NCI-H1436 treated with DMSO at 0.1 percent for 48 hours (cell line): ENCODE results near the gene NEK6.

ENCODE experiments used
- DNase-seq: peaks from one replicate; lab custom pipeline; 2025; lab: John Stamatoyannopoulos, UW

The NEK6 gene

GRCh38 chr9:124354346-124355038 is 96.7 kb downstream of the NEK6 start:
- DNase-seq = no peak

- DNase-seq = no peak
Observed at GRCh38 chr9:124355039-124355940, 97.5 kb downstream of the NEK6 start.

DNA sequence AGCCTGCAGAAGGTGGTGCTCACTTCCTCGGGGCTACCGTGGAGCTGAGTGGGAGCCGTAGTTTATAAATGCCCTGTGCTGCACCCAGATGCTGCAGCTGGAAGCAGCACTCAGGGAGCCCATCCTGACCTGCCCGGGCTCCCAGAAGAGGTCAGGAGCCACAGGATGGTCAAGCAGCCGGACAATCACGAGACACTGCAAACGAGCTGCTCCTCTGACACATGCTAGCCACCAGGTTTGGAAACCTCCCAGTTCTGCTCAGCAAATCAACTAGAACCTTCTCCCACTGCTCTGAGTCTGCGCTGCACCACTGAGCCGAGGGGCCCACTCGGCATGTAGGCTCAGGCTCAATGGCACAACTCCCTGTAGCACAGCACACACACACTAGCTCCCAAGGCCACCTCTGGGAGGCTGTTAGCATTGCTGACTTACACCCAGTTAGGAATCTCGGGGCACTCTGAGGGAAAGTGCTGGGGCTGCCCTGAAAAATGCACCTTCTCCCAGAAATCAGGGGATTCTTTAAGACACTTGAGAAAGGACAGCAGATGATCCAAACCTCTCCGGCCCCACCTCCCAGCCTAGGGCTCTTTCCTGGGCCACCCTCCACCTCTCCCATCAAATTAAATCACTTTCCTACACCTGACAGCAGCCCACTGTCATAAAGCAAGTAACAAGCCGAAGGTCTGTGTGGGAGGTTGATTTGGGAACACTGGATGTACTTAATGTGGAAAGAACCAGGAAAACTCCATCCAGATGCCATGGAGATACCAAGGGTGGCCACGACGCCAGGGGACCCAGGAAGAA is 98.4 kb downstream of the NEK6 start:
- DNase-seq = no peak

DNA sequence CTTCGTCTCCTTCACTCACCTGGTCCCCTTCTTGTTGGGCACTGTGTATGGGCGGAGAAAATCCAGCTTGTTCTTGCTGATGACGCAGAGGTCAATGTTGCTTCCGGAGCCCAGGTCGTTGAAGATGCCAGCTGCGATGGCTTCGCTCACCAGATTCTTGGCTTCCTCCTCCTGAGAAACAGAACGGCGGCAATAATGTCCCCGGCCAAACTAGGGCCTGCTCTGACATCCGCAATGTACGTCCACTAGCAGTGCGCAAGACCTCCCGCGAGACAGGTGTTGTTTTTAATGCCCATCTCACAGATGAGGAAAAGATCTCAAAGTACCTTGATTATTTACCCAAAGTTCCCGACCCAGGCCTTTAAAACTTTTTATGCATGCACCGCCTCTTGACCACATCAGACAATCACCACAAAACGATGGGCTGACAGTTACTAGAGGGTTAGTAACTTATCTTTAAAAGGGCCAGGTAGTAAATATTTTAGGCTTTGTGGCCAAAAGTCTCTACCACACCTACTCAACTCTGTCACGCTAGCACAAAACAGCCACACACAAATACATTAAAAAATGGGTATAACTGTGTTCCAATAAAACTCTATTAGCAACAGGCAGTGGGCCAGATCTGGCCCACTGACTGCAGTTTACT is 99.1 kb downstream of the NEK6 start:
- DNase-seq = no peak

- DNase-seq = no peak
Observed at GRCh38 chr9:124357721-124358361, 100.1 kb downstream of the NEK6 start.

DNA sequence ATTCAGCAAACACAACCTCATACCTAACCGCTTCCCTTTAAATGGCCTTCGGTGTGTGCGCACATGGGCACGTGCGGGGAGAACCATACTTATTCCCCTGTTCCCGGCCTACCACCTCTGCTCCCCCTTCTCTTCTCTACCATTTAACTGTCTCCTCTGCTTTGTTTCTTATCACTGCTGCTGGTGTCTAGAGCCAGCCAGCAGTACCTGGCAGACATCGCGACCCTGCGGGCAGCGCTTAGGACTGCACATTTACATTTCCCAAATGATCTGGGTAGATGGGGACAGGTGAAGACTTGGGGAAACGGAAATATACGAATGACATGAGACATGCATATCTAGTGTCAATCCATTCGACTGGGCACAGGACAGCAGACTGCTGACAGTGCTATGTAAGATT is 100.9 kb downstream of the NEK6 start:
- DNase-seq = no peak

- DNase-seq = no peak
Observed at GRCh38 chr9:124359426-124359825, 101.7 kb downstream of the NEK6 start.

DNA sequence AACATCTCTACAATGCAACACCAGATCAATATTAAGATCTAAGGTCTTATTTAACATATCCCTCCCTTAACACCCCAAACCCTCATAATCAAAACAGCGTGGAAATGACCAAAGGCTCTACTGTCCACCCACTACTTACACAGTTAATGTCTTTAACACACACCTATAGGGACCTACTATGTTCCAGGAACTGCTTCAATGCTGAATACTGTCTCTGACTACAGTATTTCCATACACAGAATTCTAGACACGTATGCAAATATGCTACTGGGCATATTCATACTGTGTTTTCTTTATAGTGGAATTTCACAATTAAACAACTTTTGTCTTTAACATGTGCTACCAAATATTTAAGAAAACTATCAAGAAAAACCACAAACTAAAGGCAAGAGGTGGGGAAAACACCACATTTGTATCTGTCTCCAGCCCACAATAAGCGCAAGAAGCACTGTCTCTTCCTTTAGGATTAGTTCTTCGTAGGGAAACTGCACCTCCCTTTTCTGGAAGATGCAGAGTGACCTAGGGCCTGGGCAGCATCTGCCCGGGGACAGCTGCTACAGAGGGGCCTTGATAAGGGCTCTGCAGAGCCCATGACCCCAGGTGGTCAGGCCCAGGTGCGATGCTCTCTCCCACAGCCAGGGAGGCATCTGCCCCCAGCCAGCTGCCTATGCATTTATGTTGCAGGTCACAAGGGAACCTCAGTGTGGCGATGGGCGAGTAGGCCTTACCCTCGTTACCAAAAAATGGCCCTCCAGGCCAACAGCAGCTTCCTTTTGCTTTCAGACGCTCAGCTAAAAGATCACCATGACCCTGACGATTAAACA is 102.3 kb downstream of the NEK6 start:
- no peak for DNase-seq

- DNase-seq = no peak
Observed at GRCh38 chr9:124361128-124361527, 103.4 kb downstream of the NEK6 start.

DNA sequence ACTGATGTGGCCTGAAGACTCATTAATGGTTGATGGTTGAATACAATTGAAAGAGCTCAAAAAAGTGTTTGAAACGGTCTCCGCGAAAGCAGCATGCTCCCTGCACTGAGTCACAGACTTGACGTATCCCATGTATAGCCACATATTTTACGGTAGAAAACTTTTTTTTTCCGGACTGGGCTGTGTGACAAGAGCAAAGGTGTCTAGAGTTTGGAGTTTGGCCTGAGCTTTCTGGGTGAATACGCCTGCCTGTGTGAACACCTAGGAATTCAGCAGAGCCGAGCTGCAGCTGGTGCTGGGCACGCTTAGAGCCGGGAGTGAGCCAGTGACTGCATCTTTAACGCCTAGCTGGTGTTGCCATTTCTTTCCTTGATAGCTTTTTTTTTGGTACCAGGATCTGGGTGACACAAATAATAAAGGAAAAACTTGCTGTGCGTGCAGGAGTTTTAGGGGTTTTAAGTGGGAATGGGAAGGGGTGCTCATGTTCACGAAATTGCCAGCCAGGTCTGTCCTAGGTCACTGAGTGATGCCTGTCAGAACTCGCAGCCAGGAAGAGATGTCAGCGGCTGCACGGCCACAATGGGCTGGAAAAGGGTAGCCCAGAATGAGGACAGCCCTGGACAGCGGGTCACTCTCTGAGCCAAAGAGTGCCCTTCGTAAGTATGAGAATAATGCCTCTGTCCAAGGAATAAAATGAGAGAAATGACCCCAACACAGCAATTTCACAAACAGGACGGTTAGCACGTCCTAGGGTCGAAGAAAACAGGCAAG is 105.8 kb downstream of the NEK6 start:
- DNase-seq = no peak

DNA sequence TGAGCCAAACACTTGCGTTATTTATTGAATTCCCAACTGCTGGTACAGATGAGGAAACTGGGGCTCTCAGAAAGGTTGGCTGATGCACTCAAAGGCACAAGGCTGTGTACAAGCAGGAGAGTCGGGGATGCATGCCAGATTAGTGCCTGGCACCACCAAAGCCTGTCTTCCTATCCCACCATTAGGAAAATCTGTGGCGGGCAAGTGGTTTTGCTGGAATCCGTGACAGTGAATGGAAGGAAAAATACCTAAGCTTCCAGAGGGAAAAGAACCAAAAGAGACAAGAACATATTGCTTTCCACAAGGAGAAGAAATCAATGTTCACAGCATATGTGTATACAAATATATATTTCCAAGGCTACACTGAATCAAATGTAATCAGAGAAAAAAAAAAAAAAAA is 106.4 kb downstream of the NEK6 start:
- DNase-seq = no peak

- DNase-seq = no peak
Observed at GRCh38 chr9:124365036-124365435, 107.3 kb downstream of the NEK6 start.

DNA sequence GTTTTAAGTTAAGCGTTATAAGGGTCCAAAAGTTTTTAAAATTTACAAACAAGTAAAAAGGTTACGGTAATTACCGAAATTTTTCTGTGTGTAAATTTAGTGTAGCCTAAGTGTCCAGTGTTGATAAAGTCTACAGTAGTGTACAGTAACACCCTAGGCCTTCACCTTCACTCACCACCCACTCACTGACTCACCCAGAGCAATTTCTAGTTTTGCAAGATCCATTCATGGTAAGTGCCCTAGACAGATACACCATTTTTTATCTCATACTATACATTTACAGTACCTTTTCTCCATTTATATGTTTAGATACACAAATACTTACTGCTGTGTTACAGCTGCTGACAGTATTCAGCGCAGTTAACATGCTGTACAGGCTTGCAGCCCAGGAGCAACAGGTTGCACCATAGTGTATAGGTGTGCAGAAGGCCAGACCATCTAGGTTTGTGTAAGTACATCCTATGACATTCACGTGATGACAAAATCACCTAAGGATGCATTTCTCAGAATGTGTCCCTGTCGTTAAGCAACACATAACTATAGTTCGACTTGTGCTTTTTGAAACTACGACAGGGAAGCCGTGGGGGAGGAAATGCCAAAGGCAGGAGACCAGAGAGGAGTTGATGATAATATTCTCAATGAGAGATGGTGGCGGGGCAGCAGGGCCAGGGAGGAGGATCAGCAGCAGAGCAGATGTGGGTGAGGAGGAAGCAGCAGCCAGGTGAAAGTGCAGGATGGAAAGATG is 108.9 kb downstream of the NEK6 start:
- no peak for DNase-seq

DNA sequence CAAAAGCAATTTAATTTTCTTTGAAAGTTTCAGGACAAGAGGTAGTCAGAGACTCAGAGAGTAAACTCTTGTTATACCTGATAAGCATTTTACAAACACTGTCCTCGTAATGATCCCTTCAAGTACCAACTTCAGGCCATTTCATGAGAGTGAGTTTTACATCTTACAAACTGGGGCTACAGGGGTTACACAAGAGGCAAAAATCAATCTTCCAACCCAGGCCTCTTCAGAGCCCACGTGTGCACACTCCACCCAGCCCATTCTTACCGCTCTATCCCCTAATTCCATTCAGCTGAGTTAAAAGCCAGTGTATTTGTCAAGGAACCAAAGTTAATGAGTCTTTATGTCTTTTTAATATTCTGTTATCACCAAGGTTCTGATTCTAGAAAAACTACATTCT is 110.9 kb downstream of the NEK6 start:
- DNase-seq = no peak

DNA sequence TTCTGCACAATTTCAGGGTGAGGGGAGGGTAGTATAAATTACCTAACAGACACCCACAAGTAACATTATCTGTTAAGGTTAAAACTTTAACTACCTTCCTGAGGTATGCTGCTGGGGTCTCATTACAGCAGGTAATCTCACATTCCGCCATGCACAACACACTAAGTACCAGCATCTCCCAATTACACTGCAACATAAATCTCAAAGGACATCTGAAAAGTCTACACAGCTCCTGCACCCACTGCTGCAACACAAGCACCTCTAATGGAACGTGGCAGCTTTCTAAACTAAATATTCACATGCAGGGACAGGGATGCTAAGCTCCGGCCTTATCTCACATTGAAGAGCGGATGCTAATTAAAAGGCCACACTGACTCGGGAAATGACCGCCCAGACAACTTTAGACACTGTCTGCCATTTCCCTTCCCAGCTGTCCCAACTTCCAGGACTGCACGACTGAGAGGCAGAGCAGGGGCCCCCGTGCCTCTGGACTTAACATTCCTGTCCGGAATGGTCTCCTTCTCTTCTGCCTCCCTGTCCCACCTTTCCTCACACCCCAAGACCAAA is 111.6 kb downstream of the NEK6 start:
- no peak for DNase-seq

DNA sequence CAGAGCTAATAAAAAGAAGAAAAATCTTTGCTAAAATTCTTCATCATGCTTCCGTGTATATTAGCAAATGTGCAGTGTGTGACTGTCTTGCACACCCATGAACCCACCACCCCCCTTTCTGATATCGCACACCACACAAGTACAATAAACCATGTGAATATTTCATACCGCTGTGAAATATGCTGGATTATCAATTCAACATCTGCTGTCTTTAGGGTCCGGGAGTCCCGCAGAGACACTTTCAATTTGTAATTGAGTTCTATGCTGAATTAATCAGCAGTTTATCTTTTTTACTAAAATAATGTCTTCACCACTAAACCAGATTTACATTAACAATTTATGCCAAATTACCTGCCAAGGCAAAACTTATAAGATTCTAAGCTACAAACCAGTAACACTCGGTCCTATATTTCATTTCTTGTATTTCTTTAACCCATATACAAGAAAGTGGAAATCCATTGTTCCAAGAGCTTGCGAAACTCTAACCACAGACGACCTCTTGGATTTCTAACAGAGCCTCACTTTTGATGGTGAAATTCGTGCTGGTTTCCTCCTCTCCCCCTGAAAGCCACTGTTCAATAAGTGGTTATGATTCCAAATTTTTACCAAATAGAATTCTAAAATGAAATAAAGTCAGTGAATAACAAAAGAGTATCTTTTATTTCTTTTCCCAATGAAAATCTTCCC is 113.3 kb downstream of the NEK6 start:
- DNase-seq = no peak

DNA sequence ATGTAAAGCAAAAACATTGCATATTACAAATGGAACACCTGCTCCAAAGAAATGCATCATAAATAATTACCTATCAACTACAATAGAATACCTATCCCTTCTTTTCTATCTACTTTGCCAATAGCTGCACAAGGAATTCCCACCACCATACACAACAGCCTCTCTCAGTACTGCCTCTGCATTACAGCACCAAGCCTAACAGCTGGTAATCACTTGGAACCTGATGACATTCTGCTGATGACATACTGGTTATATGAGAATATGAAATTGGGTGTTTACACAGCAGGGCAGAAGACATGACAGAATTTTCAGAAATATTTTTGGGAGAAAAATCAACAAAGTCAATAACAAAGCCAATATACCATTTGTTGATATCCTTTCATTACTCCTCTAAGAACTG is 114.3 kb downstream of the NEK6 start:
- DNase-seq = no peak

DNA sequence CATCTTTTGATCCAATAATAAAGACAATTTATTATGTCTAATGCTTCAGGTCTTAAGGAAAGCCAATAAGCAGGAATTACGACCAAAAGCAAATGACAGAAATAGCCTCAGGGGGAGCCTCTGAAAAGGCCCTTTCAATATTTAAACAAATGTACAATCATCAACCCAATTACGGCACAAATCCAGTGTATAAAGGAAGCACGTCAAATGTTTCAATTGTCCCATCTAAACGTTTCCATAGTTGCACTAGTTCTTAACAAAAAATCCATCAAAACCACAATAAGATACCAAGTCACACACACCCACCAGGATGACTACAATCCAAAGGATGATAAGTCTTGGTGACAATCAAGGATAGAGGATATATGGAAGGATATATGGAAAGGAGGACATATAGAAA is 115.6 kb downstream of the NEK6 start:
- DNase-seq = no peak
